HG03159 (cell line): ENCODE measurements around the gene BOC.

ENCODE experiments used
- ATAC-seq: cut with Tn5 transposase; IDR thresholded peaks from one replicate; pipeline ENCODE4 v1.9.1; 2021; ENCODE audit warnings: mild to moderate bottlenecking, moderate library complexity; ENCODE audit not compliant: unreplicated experiment

The BOC gene

GRCh38 chr3:113223475-113224281, 12.3 kb downstream of the BOC start:
- peak; percentile 86 for ATAC-seq

- no peak for ATAC-seq
These were observed 13.9 kb downstream of the BOC start for GRCh38 chr3:113225286-113225685.

- ATAC-seq, result no peak
These were observed 15.1 kb downstream of the BOC start for GRCh38 chr3:113226491-113226890.

GRCh38 chr3:113227146-113227545, 15.8 kb downstream of the BOC start:
- no peak for ATAC-seq

GRCh38 chr3:113228498-113229286, 17.3 kb downstream of the BOC start:
- no peak for ATAC-seq

GRCh38 chr3:113231391-113231790, 20.0 kb downstream of the BOC start:
- ATAC-seq, result no peak

GRCh38 chr3:113231827-113232253, 20.5 kb downstream of the BOC start:
- no peak for ATAC-seq

GRCh38 chr3:113232342-113232741, 21.0 kb downstream of the BOC start:
- no peak for ATAC-seq

GRCh38 chr3:113233497-113233896, 22.1 kb downstream of the BOC start:
- no peak for ATAC-seq

- ATAC-seq, result no peak
These were observed 22.7 kb downstream of the BOC start for GRCh38 chr3:113234028-113234427.

- ATAC-seq, result no peak
These were observed 23.4 kb downstream of the BOC start for GRCh38 chr3:113234688-113235260.

- no peak for ATAC-seq
These were observed 27.1 kb downstream of the BOC start for GRCh38 chr3:113238503-113238902.

GRCh38 chr3:113240841-113241240, 29.5 kb downstream of the BOC start:
- no peak for ATAC-seq

GRCh38 chr3:113241292-113242095, 30.1 kb downstream of the BOC start:
- no peak for ATAC-seq

GRCh38 chr3:113242096-113242581, 30.8 kb downstream of the BOC start:
- no peak for ATAC-seq

GRCh38 chr3:113243071-113243470, 31.7 kb downstream of the BOC start:
- no peak for ATAC-seq

GRCh38 chr3:113243846-113244245, 32.5 kb downstream of the BOC start:
- no peak for ATAC-seq

GRCh38 chr3:113245761-113246161, 34.4 kb downstream of the BOC start:
- no peak for ATAC-seq

- no peak for ATAC-seq
These were observed 35.7 kb downstream of the BOC start for GRCh38 chr3:113247068-113247467.

GRCh38 chr3:113247675-113248458, 36.5 kb downstream of the BOC start:
- ATAC-seq, result no peak
